Stomach (tissue), 4 donors: ENCODE measurements around the gene FKBP1B.

ENCODE experiments used
- CTCF ChIP-seq, 7 experiments: fragments of 450-650 bp in 4 of 7; fragments of 200-600 bp in 3 of 7; sonication (generic) in 3 of 7; IDR thresholded peaks; one replicate each; pipeline ENCODE4 v1.5.1; 2016 to 2019; ENCODE audit warnings: antibody characterized with exemption in 7 of 7, control low read depth in 2 of 7, mild to moderate bottlenecking in 1 of 7
- EP300 ChIP-seq: sonication (generic); formaldehyde crosslinking; IDR thresholded peaks from one replicate; pipeline ENCODE4 v1.6.1; 2017; ENCODE audit warnings: antibody characterized with exemption
- POLR2A ChIP-seq, 4 donors: fragments of 450-650 bp; IDR thresholded peaks; one replicate each; pipeline ENCODE4 v1.6.1; 2016; ENCODE audit warnings: antibody characterized with exemption in 4 of 4, control low read depth in 2 of 4, mild to moderate bottlenecking in 1 of 4, moderate library complexity in 1 of 4

GRCh38 chr2:24024996-24025663 is 24.4 kb upstream of the FKBP1B start:
- TF ChIP-seq CTCF (IDR thresholded peaks at IDR 0.05): no peak
- TF ChIP-seq POLR2A (IDR thresholded peaks at IDR 0.05): no peak
- no peak for TF ChIP-seq EP300
